A673 (cell line): ENCODE data around the gene PEX14. TPM values are rescaled to one million over a fixed set of nuclear protein-coding genes. Genes with fewer than 3 reads are reported as not detected.

Experiments
- BruUV-seq: library from RNA; stranded (reverse); fragments of 400-500 nt; replicated peaks from 2 replicates; lab custom pipeline; 2021; lab: Mats Ljungman, UMichigan
- CTCF ChIA-PET: fragments of 300-600 bp; sonication (Branson Sonifier 250); formaldehyde crosslinking; loops from one replicate; lab custom pipeline; 2022; ENCODE audit warnings: antibody characterized with exemption; lab: Charles Lee
- POLR2A ChIA-PET: fragments of 300-600 bp; sonication (Branson Sonifier 250); formaldehyde crosslinking; loops from one replicate; lab custom pipeline; 2022; ENCODE audit warnings: antibody characterized with exemption; ENCODE audit not compliant: low non-redundant PET; lab: Charles Lee
- DNase-seq: peaks from one replicate; pipeline ENCODE4 v3.0.0-alpha.2; 2015; ENCODE audit warnings: low spot score
- H3K27ac ChIP-seq: fragments of 200-600 bp; sonication (generic); 2 replicates; pipeline ENCODE4 v1.5.1; 2016; ENCODE audit warnings: mixed run types, low read depth, mild to moderate bottlenecking, mixed read lengths, antibody characterized with exemption, low read length; ENCODE audit not compliant: poor library complexity, severe bottlenecking
- H3K27me3 ChIP-seq: fragments of 200-600 bp; sonication (generic); replicated peaks from 2 replicates; pipeline ENCODE4 v1.6.1; 2017; ENCODE audit warnings: mixed run types, low read depth, mild to moderate bottlenecking, mixed read lengths, antibody characterized with exemption, low read length; ENCODE audit not compliant: insufficient read depth, poor library complexity
- H3K36me3 ChIP-seq: fragments of 200-600 bp; sonication (generic); 2 replicates; pipeline ENCODE4 v1.6.1; 2016; ENCODE audit warnings: mixed run types, mild to moderate bottlenecking, mixed read lengths, antibody characterized with exemption, low read length; ENCODE audit not compliant: insufficient read depth, poor library complexity, severe bottlenecking
- H3K4me1 ChIP-seq: fragments of 200-600 bp; sonication (generic); 2 replicates; pipeline ENCODE4 v1.6.1; 2017; ENCODE audit warnings: mixed run types, mild to moderate bottlenecking, mixed read lengths, antibody characterized with exemption, low read length; ENCODE audit not compliant: insufficient read depth, poor library complexity, severe bottlenecking
- H3K4me3 ChIP-seq: fragments of 200-600 bp; sonication (generic); 2 replicates; pipeline ENCODE4 v1.5.1; 2016; ENCODE audit warnings: low read depth, mixed run types, mild to moderate bottlenecking, mixed read lengths, low read length; ENCODE audit not compliant: poor library complexity, severe bottlenecking
- H3K9me3 ChIP-seq: fragments of 200-600 bp; sonication (generic); 2 replicates; pipeline ENCODE4 v1.6.1; 2016; ENCODE audit warnings: mixed run types, low read depth, mild to moderate bottlenecking, mixed read lengths, antibody characterized with exemption, low read length; ENCODE audit not compliant: poor library complexity, severe bottlenecking
- CTCF ChIP-seq: fragments of 300-800, 200-600 bp; sonication (generic); conservative IDR thresholded peaks from 2 replicates; pipeline ENCODE4 v1.5.1; 2017; ENCODE audit warnings: low read depth, mild to moderate bottlenecking, antibody characterized with exemption, low read length, moderate library complexity, mixed read lengths
- EZH2 ChIP-seq: fragments of 200-600 bp; sonication (generic); IDR thresholded peaks from 2 replicates; pipeline ENCODE4 v1.6.1; 2017; ENCODE audit warnings: borderline replicate concordance, low read depth, mild to moderate bottlenecking, mixed read lengths, antibody characterized with exemption, low read length; ENCODE audit not compliant: poor library complexity, severe bottlenecking
- intact Hi-C: fragments of 100-400 bp; cut with micrococcal nuclease; formaldehyde crosslinking; loops from one replicate; pipeline ENCODE4 v1.10.0; 2022; ENCODE audit not compliant: unreplicated experiment
- total RNA-seq: library from RNA; stranded (reverse); gene quantifications from 2 replicates; pipeline ENCODE4 v1.2.3, GENCODE V29; 2021

The PEX14 gene
- total RNA-seq, 1 experiment from 2014 or later: 26.8 TPM

- CTCF ChIA-PET: no interaction called here
- BruUV-seq: no TSS peak
- no peaks in the 10 kb centered on the region for H3K9me3 ChIP-seq
- H3K27ac ChIP-seq: no peak overlapping the region
- intact Hi-C loops: no loop called here
- peak; percentile 52 for DNase-seq
- peaks cover 35% of the 10 kb centered on the region for H3K4me1 ChIP-seq
- no peak overlapping the region for H3K4me3 ChIP-seq
- TF ChIP-seq EZH2 (no peak), CTCF (no peak)
- no peaks in the 10 kb centered on the region for H3K27me3 ChIP-seq
- POLR2A ChIA-PET: interaction anchor here (0.6 kb wide), 1 partner anchor 581 kb away, joined by 17 read pairs; no protein-coding TSS in a partner anchor
- H3K36me3 ChIP-seq: no peaks in the 10 kb centered on the region
These were observed 47.6 kb downstream of the PEX14 start for GRCh38 chr1:10522322-10522860.

- ChIA-PET CTCF (no interaction called here), POLR2A (no interaction called here)
- H3K4me3 ChIP-seq: no peak overlapping the region
- TF ChIP-seq EZH2 (no peak), CTCF (no peak)
- peaks cover 45% of the 10 kb centered on the region for H3K4me1 ChIP-seq
- no peaks in the 10 kb centered on the region for H3K27me3 ChIP-seq
- DNase-seq: no peak
- no peak overlapping the region for H3K27ac ChIP-seq
- H3K9me3 ChIP-seq: no peaks in the 10 kb centered on the region
- intact Hi-C loops: no loop called here
- H3K36me3 ChIP-seq: no peaks in the 10 kb centered on the region
- BruUV-seq: no TSS peak
These were observed 50.5 kb downstream of the PEX14 start for GRCh38 chr1:10525208-10525607.

- TF ChIP-seq CTCF: no peak
- TF ChIP-seq EZH2: no peak
- DNase-seq: peak; percentile 84
- no TSS peak for BruUV-seq
- H3K4me3 ChIP-seq: peak overlapping the region; percentile 2
- H3K27ac ChIP-seq: peak overlapping the region; percentile 51
- H3K4me1 ChIP-seq: peaks cover 39% of the 10 kb centered on the region
- no peaks in the 10 kb centered on the region for H3K9me3 ChIP-seq
- POLR2A ChIA-PET: no interaction called here
- intact Hi-C loops: no loop called here
- CTCF ChIA-PET: no interaction called here
- H3K36me3 ChIP-seq: no peaks in the 10 kb centered on the region
- H3K27me3 ChIP-seq: no peaks in the 10 kb centered on the region
These were observed 53.6 kb downstream of the PEX14 start for GRCh38 chr1:10528066-10529014.
